Stimulated activated CD4-positive, alpha-beta T cell treated with anti-CD3 and anti-CD28 coated beads, Interleukin-4, amount 100 ng/mL, for 1 hour (primary cell): ENCODE results near the gene ZFAND3.

Source experiments
- DNase-seq: peaks from one replicate; pipeline ENCODE4 v3.0.0-alpha.2; 2020

Gene ZFAND3

GRCh38 chr6:38055203-38055589, 235.7 kb downstream of the ZFAND3 start:
- DNase-seq, result no peak

GRCh38 chr6:38056361-38056760, 236.8 kb downstream of the ZFAND3 start:
- DNase-seq, result no peak

DNA sequence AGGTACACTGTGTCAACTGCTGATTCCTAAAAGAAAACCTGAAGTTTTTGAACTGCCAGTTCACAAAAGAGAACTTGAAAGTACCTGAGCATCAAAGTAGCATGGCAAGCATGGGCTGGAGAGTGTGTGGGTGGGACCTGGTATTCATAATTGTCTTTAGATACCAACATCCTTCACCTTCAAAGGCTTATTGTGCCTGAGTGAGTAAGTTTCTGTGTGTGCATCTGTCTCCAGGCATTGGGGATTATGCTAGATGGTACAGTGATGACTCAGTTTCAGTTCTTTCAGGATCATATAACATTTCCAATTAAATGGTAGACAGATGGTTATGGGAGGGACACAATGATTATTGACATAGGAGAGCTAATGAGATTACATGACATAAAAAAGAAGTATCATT, 238.5 kb downstream of the ZFAND3 start:
- peak; percentile 57 for DNase-seq

GRCh38 chr6:38062066-38062465, 242.5 kb downstream of the ZFAND3 start:
- DNase-seq, result no peak

DNA sequence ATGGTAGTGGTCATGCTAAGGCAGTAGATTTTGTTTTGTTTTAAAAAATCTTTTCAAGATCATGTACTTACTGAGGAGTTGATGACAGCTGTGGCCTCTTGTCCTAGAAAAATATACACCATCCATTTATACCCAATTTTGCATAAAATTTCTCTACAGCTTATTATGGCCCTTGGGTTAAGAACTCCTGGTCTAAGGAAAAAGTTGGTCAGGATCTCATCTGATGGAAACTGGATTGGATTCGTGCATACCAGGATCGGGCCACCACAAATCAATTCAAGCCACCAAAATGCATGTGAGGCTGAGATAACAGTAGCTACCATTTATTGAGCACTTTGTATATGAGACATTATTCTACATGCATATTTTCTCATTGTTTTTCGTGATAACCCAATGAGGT, 244.4 kb downstream of the ZFAND3 start:
- DNase-seq, result no peak

DNA sequence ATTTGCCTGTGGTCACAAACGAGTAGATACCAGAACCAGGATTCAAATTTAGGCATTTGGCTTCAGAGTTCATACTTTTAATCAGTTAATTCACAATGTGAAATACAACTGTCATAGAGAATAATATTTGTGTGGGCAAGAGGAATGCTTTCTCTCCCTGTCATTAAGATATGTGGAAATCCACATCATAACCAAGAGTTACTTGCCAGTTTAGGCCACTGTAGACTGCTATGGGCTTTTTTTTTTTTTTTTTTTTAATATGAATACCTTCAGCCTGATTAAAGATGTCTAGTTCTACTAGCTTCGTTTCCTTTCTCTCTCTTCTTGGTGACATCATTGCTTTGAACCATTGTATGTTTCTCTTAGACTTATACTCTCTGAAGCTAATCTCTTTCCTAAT, 244.9 kb downstream of the ZFAND3 start:
- DNase-seq, result no peak

- DNase-seq, result no peak
These were observed 246.3 kb downstream of the ZFAND3 start for GRCh38 chr6:38065734-38066305.

DNA sequence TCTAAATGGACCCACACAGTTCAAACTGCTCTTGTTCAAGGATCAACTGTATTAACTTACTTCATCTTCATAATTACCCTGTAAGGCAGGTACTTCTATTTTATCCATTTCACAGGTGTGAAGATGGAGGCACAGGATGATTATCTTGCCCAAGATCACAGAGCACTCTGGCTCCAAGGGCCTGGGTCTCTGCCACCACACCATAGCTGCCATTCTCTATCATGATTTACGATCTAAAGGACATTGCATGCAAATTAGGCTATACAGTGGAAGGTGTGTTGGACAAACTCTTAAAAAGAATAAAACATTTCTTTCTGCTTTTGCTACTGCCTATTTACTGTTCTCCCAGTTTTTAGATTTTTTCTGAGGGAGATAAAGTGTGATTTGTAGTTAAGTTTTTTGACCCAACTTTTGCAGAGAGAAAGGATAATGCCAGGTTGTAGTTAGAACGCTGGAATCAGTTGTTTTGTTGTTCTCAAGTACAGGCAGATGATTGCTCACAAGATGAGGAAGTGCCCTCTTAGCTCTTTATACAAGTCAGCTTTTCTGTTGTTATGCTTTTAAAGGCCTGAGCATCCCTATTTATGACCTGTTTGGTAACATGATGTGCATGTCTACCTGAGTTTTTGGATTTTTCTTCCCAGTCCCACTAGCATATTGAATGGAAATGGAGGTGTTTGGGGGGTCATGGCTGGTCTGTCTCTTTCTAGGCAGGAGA, 247.9 kb downstream of the ZFAND3 start:
- DNase-seq, result no peak

GRCh38 chr6:38068854-38069590, 249.5 kb downstream of the ZFAND3 start:
- no peak for DNase-seq

DNA sequence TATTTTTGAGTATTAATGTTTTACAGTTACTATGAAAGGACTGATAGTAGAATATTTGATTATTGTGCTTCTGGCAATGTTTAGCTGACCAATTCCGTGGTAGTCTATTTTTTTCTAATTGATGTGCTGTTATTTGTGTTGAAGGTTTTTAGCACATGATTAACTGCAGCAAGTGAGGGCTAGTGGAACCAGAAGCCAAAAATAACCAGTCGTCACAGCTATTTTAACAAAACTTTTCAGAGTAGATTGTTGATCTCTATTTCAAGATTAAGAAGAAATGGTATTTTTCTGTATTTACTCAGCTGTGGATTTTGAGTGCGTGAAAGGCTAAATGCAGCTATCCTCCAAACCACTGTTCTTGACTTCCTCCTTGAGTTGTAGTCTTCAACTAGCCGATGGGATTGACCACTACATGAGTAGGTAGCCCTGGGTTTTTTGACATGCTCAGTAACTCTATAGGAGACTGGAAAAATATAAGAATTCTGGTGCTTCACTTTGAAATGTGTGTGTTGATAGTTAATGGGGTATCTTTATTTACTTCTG, 258.0 kb downstream of the ZFAND3 start:
- DNase-seq, result no peak

DNA sequence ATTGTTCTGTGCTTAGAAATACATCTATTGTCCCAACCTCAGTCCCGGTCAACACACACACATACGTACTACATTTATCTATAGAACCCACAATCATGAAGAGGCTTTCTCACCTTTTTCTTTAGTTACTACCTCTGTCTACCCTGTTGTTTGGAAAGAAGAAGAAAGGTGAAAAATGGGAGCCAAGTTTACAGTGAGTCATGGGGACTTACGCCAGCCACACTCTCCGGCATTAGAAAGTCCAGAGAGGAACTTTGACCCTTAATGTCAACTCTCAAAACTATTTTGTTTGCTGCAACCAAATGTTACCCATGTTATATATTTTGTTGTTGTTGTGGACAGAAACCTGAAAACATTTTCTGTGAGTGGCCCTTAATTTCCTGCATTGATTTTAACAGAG, 259.1 kb downstream of the ZFAND3 start:
- DNase-seq, result no peak

DNA sequence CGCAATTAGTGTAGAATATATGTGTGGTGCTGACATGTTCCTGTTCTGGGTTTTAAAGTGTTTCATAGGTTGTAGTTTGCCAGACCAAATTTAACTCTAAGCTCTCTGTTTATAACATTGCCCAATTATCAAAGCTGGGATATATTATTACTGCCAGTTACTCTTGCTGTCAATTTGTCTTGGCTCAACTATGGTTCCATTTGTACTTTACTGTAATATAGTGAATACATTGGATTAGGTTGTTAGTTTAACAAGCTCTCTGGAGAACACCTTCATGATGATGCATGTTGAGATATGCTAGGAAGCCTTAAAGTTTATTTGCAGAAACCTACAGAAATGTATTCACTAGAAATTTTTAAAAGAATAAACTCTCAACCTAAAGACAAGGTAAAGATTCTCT, 259.6 kb downstream of the ZFAND3 start:
- DNase-seq, result no peak

- DNase-seq, result no peak
These were observed 260.0 kb downstream of the ZFAND3 start for GRCh38 chr6:38079537-38079936.

- no peak for DNase-seq
These were observed 260.8 kb downstream of the ZFAND3 start for GRCh38 chr6:38080360-38080759.

DNA sequence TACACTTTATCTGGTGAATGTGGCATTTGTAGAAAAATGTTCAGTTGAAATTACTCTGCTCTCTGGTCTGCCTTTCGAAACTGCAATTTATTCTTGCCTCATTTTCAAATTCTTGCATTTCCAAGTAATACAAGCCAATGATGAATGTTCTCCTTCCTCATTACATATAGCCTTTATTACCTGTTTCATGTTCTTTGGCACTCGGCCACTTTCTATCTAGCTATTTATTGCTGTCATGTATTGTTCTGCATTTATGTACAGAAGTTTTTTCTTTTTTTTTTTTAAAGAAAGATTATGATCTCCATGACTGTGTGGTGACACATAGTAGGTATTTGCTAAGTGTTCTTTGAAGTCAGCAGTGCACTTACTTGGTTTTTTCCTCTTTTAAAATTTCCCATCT, 261.4 kb downstream of the ZFAND3 start:
- DNase-seq, result no peak

DNA sequence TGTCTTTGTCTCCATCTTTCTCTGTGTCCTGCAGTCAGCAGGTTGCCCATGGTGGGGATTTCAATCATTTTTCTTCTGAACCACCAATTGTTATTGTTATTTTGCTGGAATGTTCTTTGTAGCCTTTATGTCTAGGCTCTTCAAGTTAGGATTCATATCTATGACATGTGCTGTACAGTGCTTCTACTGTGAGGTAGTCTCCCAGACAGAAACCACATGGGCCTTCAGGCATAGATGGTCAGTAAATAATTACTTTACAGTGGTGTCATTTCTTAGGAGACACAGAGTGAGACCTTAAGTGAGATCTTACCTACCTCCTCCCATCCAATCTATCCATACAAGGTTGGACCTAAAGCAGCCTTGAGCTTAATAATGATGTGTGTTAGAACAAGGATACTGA, 265.5 kb downstream of the ZFAND3 start:
- no peak for DNase-seq

DNA sequence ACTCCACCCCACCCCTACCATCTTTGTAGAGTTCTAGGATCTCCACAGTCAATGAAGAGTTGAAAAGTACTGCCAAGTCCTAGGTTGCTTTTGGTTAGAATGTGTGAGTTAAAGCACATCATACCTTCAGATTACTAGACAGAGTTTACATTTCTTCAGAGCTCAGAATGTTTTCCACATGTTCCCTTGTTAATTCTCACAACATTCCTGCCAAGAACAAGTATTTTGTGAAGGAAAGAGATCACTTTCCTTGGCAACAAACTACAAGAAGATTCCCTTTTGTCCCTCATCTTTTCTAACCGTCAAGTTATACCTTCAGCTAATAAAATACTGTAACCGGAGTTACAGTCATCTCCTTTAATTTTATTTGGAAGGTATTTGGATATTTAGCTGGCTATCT, 266.8 kb downstream of the ZFAND3 start:
- no peak for DNase-seq

- DNase-seq, result no peak
These were observed 268.5 kb downstream of the ZFAND3 start for GRCh38 chr6:38088010-38088409.

GRCh38 chr6:38088829-38089228, 269.3 kb downstream of the ZFAND3 start:
- no peak for DNase-seq

GRCh38 chr6:38091613-38092012, 272.1 kb downstream of the ZFAND3 start:
- no peak for DNase-seq

- no peak for DNase-seq
These were observed 272.9 kb downstream of the ZFAND3 start for GRCh38 chr6:38092465-38092864.

DNA sequence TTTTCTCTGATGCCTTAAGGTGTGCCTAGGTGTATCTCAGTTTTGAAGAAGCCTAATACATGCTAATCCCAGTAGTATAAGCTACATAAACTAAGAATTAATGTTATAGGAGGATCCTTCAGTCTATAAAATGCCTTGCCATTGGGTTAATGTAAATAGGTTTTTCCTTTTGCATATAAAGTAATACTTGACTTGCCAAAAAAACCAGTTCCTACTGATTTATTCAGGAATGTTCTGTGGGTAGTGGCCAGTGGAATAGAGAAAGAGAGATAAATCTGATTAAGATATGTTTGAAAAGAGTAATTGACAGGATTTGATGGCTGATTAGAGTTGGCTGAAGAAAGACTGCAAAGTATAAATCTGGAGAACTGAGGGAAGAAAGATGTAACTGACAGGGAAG, 273.4 kb downstream of the ZFAND3 start:
- DNase-seq, result no peak

DNA sequence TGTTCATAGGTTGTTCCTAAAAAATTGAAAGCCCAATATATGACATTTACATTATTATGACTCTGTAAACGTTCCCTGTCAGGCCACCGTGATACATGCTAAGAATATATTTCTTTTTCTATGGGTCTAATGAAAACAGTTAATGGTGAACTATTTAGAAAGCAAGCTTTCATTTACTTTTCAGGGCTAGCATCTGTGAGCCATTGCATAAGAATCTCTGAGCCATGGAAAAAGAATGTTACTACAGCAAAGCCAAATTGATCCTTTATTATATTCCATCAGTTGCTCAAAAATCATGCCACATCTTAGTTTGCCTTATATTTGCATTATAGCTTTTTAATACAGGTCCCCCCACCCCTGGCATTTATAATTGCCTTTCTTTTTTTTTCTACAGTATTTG, 275.5 kb downstream of the ZFAND3 start:
- no peak for DNase-seq

GRCh38 chr6:38099221-38099620, 279.7 kb downstream of the ZFAND3 start:
- DNase-seq, result no peak
